IMR-90 (cell line): Measurements from ENCODE around the gene PIAS2. TPM values are rescaled to one million over a fixed set of nuclear protein-coding genes. Genes with fewer than 3 reads are reported as not detected.

Experiments used
- ATAC-seq: fragments of 200-7000 bp; cut with Tn5 transposase; 2 replicates; pipeline ENCODE4 v1.9.1; 2020; ENCODE audit warnings: low read depth, mild to moderate bottlenecking, moderate library complexity
- Bru-seq: library from RNA; stranded (reverse); fragments of 400-500 nt; gene quantifications from one replicate; lab custom pipeline; 2021; lab: Mats Ljungman, UMichigan
- BruChase-seq, 2 experiments: library from RNA; stranded (reverse); fragments of 400-500 nt; gene quantifications; one replicate each; lab custom pipeline; 2021; lab: Mats Ljungman, UMichigan
- BruUV-seq: library from RNA; stranded (reverse); fragments of 400-500 nt; replicated peaks from 2 replicates; lab custom pipeline; 2021; lab: Mats Ljungman, UMichigan
- CTCF ChIA-PET: fragments of 300-600 bp; formaldehyde crosslinking; extraction: SDS; loops from one replicate; lab custom pipeline; 2021; ENCODE audit warnings: antibody characterized with exemption; lab: Yijun Ruan, JAX
- POLR2A ChIA-PET: fragments of 300-600 bp; sonication (Branson Sonifier 250); formaldehyde crosslinking; loops from one replicate; lab custom pipeline; 2022; ENCODE audit warnings: antibody characterized with exemption; ENCODE audit not compliant: unreplicated experiment; lab: Charles Lee
- DNase-seq: peaks from one replicate; pipeline ENCODE4 v3.0.0; 2013
- H2AFZ ChIP-seq: replicated peaks from 2 replicates; pipeline ENCODE3; 2013; ENCODE audit warnings: low read length, mild to moderate bottlenecking; ENCODE audit not compliant: poor library complexity
- H2AK5ac ChIP-seq: 2 replicates; pipeline ENCODE4 v1.6.1; 2013; ENCODE audit warnings: low read depth, low read length, inconsistent platforms
- H2AK9ac ChIP-seq: replicated peaks from 2 replicates; pipeline ENCODE3; 2013; ENCODE audit warnings: mild to moderate bottlenecking, low read depth, low read length, moderate library complexity; ENCODE audit not compliant: poor library complexity
- H2BK120ac ChIP-seq: 2 replicates; pipeline ENCODE4 v1.6.1; 2013; ENCODE audit warnings: low read depth, low read length, inconsistent platforms
- H2BK15ac ChIP-seq: 3 replicates; pipeline ENCODE4 v1.6.1; 2013; ENCODE audit warnings: low read depth, low read length, inconsistent platforms
- H2BK20ac ChIP-seq: 2 replicates; pipeline ENCODE4 v1.6.1; 2013; ENCODE audit warnings: low read depth, mild to moderate bottlenecking, inconsistent platforms, low read length, moderate library complexity
- H2BK5ac ChIP-seq: 2 replicates; pipeline ENCODE4 v1.6.1; 2013; ENCODE audit warnings: mild to moderate bottlenecking, low read depth, low read length, inconsistent platforms; ENCODE audit not compliant: poor library complexity, severe bottlenecking
- H3K14ac ChIP-seq: replicated peaks from 2 replicates; pipeline ENCODE4 v1.6.1; 2013; ENCODE audit warnings: low read depth, low read length, inconsistent platforms
- H3K18ac ChIP-seq: 2 replicates; pipeline ENCODE4 v1.6.1; 2013; ENCODE audit warnings: low read depth, low read length, control low read depth
- H3K23ac ChIP-seq: 2 replicates; pipeline ENCODE4 v1.6.1; 2013; ENCODE audit warnings: low read depth, low read length, inconsistent platforms
- H3K27ac ChIP-seq: 2 replicates; pipeline ENCODE4 v1.5.1; 2013; ENCODE audit warnings: mild to moderate bottlenecking, control low read depth, low read length; ENCODE audit not compliant: insufficient read depth
- H3K27me3 ChIP-seq: 2 replicates; pipeline ENCODE4 v1.6.1; 2013; ENCODE audit warnings: low read length; ENCODE audit not compliant: control insufficient read depth, insufficient read depth
- H3K36me3 ChIP-seq: 2 replicates; pipeline ENCODE4 v1.6.1; 2013; ENCODE audit warnings: low read length, mixed read lengths; ENCODE audit not compliant: control insufficient read depth, insufficient read depth
- H3K4ac ChIP-seq: 2 replicates; pipeline ENCODE4 v1.6.1; 2013; ENCODE audit warnings: low read depth, low read length, inconsistent platforms
- H3K4me1 ChIP-seq: 2 replicates; pipeline ENCODE4 v1.6.1; 2013; ENCODE audit warnings: low read length, mixed read lengths; ENCODE audit not compliant: control insufficient read depth, insufficient read depth
- H3K4me2 ChIP-seq: 2 replicates; pipeline ENCODE4 v1.6.1; 2013; ENCODE audit warnings: low read depth, mild to moderate bottlenecking, control low read depth, low read length, moderate library complexity
- H3K4me3 ChIP-seq: 2 replicates; pipeline ENCODE4 v1.5.1; 2013; ENCODE audit warnings: low read depth, mild to moderate bottlenecking, control low read depth, low read length, moderate library complexity; ENCODE audit not compliant: insufficient read depth
- H3K56ac ChIP-seq: 2 replicates; pipeline ENCODE4 v1.6.1; 2013; ENCODE audit warnings: low read length, inconsistent platforms; ENCODE audit not compliant: insufficient read depth; ENCODE audit errors: extremely low read depth
- H3K79me1 ChIP-seq, 2 experiments: 2 replicates each; pipeline ENCODE4 v1.6.1; 2013; ENCODE audit warnings: low read length in 2 of 2, inconsistent platforms in 1 of 2, low read depth in 1 of 2
- H3K9ac ChIP-seq: 2 replicates; pipeline ENCODE4 v1.6.1; 2013; ENCODE audit warnings: low read depth, low read length, control low read depth
- H3K9me1 ChIP-seq: 2 replicates; pipeline ENCODE4 v1.6.1; 2013; ENCODE audit warnings: low read length, inconsistent platforms; ENCODE audit not compliant: insufficient read depth
- H3K9me3 ChIP-seq: 2 replicates; pipeline ENCODE4 v1.6.1; 2013; ENCODE audit warnings: low read length; ENCODE audit not compliant: control insufficient read depth, insufficient read depth
- H4K20me1 ChIP-seq: 2 replicates; pipeline ENCODE4 v1.6.1; 2013; ENCODE audit warnings: low read length, inconsistent platforms; ENCODE audit not compliant: insufficient read depth
- H4K5ac ChIP-seq: 2 replicates; pipeline ENCODE4 v1.6.1; 2013; ENCODE audit warnings: mild to moderate bottlenecking, low read depth, low read length, control low read depth
- H4K8ac ChIP-seq, 2 experiments: 2 replicates each; pipeline ENCODE4 v1.6.1; 2013; ENCODE audit warnings: low read depth in 2 of 2, low read length in 2 of 2, control low read depth in 1 of 2, inconsistent platforms in 1 of 2
- H4K91ac ChIP-seq: 2 replicates; pipeline ENCODE4 v1.6.1; 2013; ENCODE audit warnings: low read depth, low read length, inconsistent platforms; ENCODE audit not compliant: insufficient read depth
- BHLHE40 ChIP-seq: fragments of 150-350 bp; IDR thresholded peaks from 2 replicates; pipeline ENCODE4 v1.6.1; 2016; ENCODE audit warnings: mild to moderate bottlenecking, low read depth, low read length
- CHD1 ChIP-seq: IDR thresholded peaks from 2 replicates; pipeline ENCODE4 v1.6.1; 2012; ENCODE audit warnings: low read depth, low read length, improper control_type of control experiment
- MAFK ChIP-seq: IDR thresholded peaks from 2 replicates; pipeline ENCODE4 v1.6.1; 2012; ENCODE audit warnings: low read depth, low read length, improper control_type of control experiment
- MAZ ChIP-seq: IDR thresholded peaks from 2 replicates; pipeline ENCODE4 v1.6.1; 2012; ENCODE audit warnings: low read depth, mild to moderate bottlenecking, low read length, improper control_type of control experiment, moderate library complexity, borderline replicate concordance
- POLR2A ChIP-seq: IDR thresholded peaks from 2 replicates; pipeline ENCODE4 v1.6.1; 2012; ENCODE audit warnings: mild to moderate bottlenecking, low read depth, low read length
- RAD21 ChIP-seq: IDR thresholded peaks from 2 replicates; pipeline ENCODE4 v1.6.1; 2012; ENCODE audit warnings: low read length, improper control_type of control experiment
- RCOR1 ChIP-seq: IDR thresholded peaks from 2 replicates; pipeline ENCODE4 v1.6.1; 2012; ENCODE audit warnings: mild to moderate bottlenecking, low read length, improper control_type of control experiment; ENCODE audit not compliant: insufficient replicate concordance
- SMC3 ChIP-seq: fragments of 150-350 bp; IDR thresholded peaks from 2 replicates; pipeline ENCODE4 v1.6.1; 2016; ENCODE audit warnings: low read depth, mild to moderate bottlenecking, antibody characterized with exemption, low read length, moderate library complexity
- WGBS, 2 experiments: methylation state at CpG; one replicate each; pipeline versions ENCODE4 v1.1.5 to v1.1.7; 2013; ENCODE audit warnings: missing lambda C conversion rate in 2 of 2; ENCODE audit not compliant: insufficient read length in 1 of 2; ENCODE audit errors: extremely low coverage in 2 of 2; 5-methylcytosine and 5-hydroxymethylcytosine counted together
- dilution Hi-C: fragments of 300-500 bp; cut with HindIII; formaldehyde crosslinking; loops from one replicate; pipeline ENCODE4 v1.14.3; 2018; ENCODE audit warnings: low sequenced_read_pairs; ENCODE audit not compliant: unreplicated experiment
- in situ Hi-C: fragments of 300-500 bp; cut with MboI; formaldehyde crosslinking; loops from 3 replicates; pipeline ENCODE4 v1.14.3; 2019; ENCODE audit warnings: low sequenced_read_pairs, inconsistent platforms, mixed read lengths
- intact Hi-C: fragments of 100-400 bp; cut with micrococcal nuclease; formaldehyde crosslinking; loops from 2 replicates; pipeline ENCODE4 v1.10.0; 2022
- long read RNA-seq: library from polyadenylated mRNA; unstranded; transcript quantifications from one replicate; pipeline ENCODE4 v2.0.0, GENCODE V29; 2021; ENCODE audit not compliant: unreplicated experiment
- polyA plus RNA-seq, 3 experiments: library from polyadenylated mRNA; depleted of rRNA; stranded (reverse); fragments of >200 nt; gene quantifications; 2 replicates each; pipeline ENCODE4 v1.2.3, GENCODE V29; 2012; ENCODE audit warnings: low replicate concordance in 1 of 3
- total RNA-seq: library from RNA; depleted of rRNA; stranded (reverse); fragments of >200 nt; gene quantifications from 2 replicates; pipeline ENCODE4 v1.2.3, GENCODE V29; 2012; rRNA removed
- TF ChIP-seq, protein P1 (sequence below): fragments of 150-350 bp; IDR thresholded peaks from 2 replicates; pipeline ENCODE4 v1.6.1; 2017; ENCODE audit warnings: mild to moderate bottlenecking, antibody characterized with exemption, low read length, low read depth

The PIAS2 gene, protein sequence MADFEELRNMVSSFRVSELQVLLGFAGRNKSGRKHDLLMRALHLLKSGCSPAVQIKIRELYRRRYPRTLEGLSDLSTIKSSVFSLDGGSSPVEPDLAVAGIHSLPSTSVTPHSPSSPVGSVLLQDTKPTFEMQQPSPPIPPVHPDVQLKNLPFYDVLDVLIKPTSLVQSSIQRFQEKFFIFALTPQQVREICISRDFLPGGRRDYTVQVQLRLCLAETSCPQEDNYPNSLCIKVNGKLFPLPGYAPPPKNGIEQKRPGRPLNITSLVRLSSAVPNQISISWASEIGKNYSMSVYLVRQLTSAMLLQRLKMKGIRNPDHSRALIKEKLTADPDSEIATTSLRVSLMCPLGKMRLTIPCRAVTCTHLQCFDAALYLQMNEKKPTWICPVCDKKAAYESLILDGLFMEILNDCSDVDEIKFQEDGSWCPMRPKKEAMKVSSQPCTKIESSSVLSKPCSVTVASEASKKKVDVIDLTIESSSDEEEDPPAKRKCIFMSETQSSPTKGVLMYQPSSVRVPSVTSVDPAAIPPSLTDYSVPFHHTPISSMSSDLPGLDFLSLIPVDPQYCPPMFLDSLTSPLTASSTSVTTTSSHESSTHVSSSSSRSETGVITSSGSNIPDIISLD
- total RNA-seq (25.3 and 28.9 TPM in 2 replicates), polyA plus RNA-seq (2012; rRNA removed) (11.7 and 15.1 TPM in 2 replicates), Bru-seq, nascent RNA (percentile 79 among the genes with signal in this experiment), BruChase-seq, experiment 1, labeled RNA remaining after a 6-hour chase (percentile 70 among the genes with signal in this experiment), BruChase-seq, experiment 2, labeled RNA remaining after a 2-hour chase (percentile 85 among the genes with signal in this experiment)
- polyA plus RNA-seq (2012; cell fraction: cytosol; rRNA removed), result 3.7 and 4.3 TPM in 2 replicates
- 1.8 and 17.8 TPM in 2 replicates for polyA plus RNA-seq (2012; cell fraction: nucleus; rRNA removed; ENCODE audit: low replicate concordance)
- long read RNA-seq, full-length matches to known transcripts, result 19 of 36 reads
- long read RNA-seq, partial matches to known transcripts, result 5 of 36 reads
- long read RNA-seq, other reads (novel, unspliced or antisense), result 12 of 36 reads

DNA sequence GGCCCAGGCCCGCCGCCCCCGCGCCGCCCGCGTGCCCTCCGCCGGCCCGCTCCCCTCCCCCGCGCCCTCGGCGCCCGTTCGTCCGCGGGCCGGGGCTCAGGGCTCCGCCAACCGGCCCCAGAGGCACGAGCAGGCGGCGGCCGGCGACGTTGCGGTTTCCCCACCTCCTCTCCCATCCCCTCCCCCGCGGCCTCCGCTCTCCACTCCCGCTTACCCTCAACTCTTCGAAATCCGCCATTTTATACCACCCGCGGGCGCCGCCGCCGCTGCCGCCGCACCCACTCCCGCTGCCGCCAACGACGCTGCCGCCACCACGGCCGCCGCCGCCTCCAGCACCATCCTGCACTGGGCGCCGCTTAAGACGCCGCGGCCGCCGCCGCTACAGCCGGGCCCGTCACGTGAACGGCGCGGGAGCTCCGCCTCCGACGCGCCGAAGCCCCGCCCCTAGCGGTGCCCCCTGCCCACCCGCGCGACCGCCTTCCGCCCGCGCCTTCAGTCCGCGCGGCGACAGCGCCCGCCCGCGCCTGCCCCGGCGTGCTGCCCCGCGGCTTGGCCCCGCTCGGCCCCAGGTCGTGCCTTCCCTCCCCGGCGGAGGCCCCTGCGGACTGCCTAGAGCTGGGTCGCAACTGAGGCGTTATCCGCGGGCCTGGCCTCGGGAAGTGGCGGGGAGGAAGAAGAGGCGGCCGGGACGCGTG lies at the start of gene PIAS2, which contains the start of gene KATNAL2:
TSS of gene PIAS2 (minus strand) at position 400 of the 695 bp plus-strand sequence. CDS start at position 238, 162 bp downstream.
TSS of gene KATNAL2 (plus strand) at position 495 of the 695 bp plus-strand sequence. CDS start 29,271 bp downstream, outside the sequence.
- Histone ChIP-seq H3K18ac (peak within 1 kb of the TSS; percentile 21; the same call in 1 of the 2 replicates), H3K9me3 (no peaks in the 10 kb centered on the region), H2AFZ (peak within 1 kb of the TSS; percentile 98), H3K36me3 (no peaks in the 10 kb centered on the region), H3K79me1 (peaks cover 21 to 47% of the 10 kb centered on the region in 2 experiments), H3K27ac (peak within 1 kb of the TSS; percentile 85), H3K9me1 (no peaks in the 10 kb centered on the region; the same call in 1 of the 2 replicates), H2BK15ac (no peak within 1 kb of the TSS), H3K27me3 (no peaks in the 10 kb centered on the region), H3K9ac (peak within 1 kb of the TSS; percentile 95), H3K14ac (peak within 1 kb of the TSS; percentile 81), H3K23ac (peak within 1 kb of the TSS; percentile 96), H2AK5ac (peak within 1 kb of the TSS; percentile 11; the same call in 1 of the 2 replicates), H4K8ac (peak within 1 kb of the TSS; percentile 8 to 95; a peak in 3 of 4 replicates), H3K56ac (peak within 1 kb of the TSS; percentile 29; the same call in 1 of the 2 replicates), H3K4ac (peak within 1 kb of the TSS; percentile 80), H3K4me2 (peak within 1 kb of the TSS; percentile 94), H4K91ac (peak within 1 kb of the TSS; percentile 70; the same call in 1 of the 2 replicates), H3K4me3 (peak within 1 kb of the TSS; percentile 85), H4K20me1 (peaks cover 8% of the 10 kb centered on the region; the same call in 1 of the 2 replicates), H2BK20ac (no peak within 1 kb of the TSS; the same call in 1 of the 2 replicates), H3K4me1 (peaks cover 2% of the 10 kb centered on the region; the same call in 1 of the 2 replicates), H2BK120ac (no peak within 1 kb of the TSS), H2AK9ac (peak within 1 kb of the TSS; percentile 84), H4K5ac (peak within 1 kb of the TSS; percentile 59), H2BK5ac (peak within 1 kb of the TSS; percentile 68)
- ChIA-PET POLR2A (interaction anchor here (0.6 kb wide), 1 partner anchor 852 kb away, joined by 3 read pairs; no protein-coding TSS in a partner anchor), CTCF (no interaction called here)
- TF ChIP-seq BHLHE40 (peak; percentile 69; the same call in 1 of the 2 replicates), RCOR1 (no peak), POLR2A (peak; percentile 79), SMC3 (no peak), MAZ (peak; percentile 16; the same call in 1 of the 2 replicates), RAD21 (no peak), MAFK (no peak), CHD1 (no peak)
- TF ChIP-seq, protein P1, sequence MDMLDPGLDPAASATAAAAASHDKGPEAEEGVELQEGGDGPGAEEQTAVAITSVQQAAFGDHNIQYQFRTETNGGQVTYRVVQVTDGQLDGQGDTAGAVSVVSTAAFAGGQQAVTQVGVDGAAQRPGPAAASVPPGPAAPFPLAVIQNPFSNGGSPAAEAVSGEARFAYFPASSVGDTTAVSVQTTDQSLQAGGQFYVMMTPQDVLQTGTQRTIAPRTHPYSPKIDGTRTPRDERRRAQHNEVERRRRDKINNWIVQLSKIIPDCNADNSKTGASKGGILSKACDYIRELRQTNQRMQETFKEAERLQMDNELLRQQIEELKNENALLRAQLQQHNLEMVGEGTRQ, result peak; percentile 88
- in situ Hi-C loops, result no loop called here
- DNase-seq (peak; percentile 58), ATAC-seq (peak; percentile 94)
- intact Hi-C loops, result loop anchor here (1.0 kb wide), 1 partner anchor 22 kb away; no protein-coding TSS in a partner anchor
- BruUV-seq, result no TSS peak
- dilution Hi-C loops, result no loop called here
- 0% methylated on average over 27 of the region's 107 CpGs; no CpG with 5 or more reads in 1 of the 2 experiments for WGBS, 2 experiments
